Measurements from ENCODE around the gene EEF1AKMT4. TPM values are rescaled to one million over a fixed set of nuclear protein-coding genes. Genes with fewer than 3 reads are reported as not detected.

EEF1AKMT4 gene
- 3.9 and 4.5 TPM in 2 replicates for total RNA-seq
- long read RNA-seq, partial matches to known transcripts, result 0 of 4 reads
- long read RNA-seq, other reads (novel, unspliced or antisense), result 0 of 4 reads

DNA sequence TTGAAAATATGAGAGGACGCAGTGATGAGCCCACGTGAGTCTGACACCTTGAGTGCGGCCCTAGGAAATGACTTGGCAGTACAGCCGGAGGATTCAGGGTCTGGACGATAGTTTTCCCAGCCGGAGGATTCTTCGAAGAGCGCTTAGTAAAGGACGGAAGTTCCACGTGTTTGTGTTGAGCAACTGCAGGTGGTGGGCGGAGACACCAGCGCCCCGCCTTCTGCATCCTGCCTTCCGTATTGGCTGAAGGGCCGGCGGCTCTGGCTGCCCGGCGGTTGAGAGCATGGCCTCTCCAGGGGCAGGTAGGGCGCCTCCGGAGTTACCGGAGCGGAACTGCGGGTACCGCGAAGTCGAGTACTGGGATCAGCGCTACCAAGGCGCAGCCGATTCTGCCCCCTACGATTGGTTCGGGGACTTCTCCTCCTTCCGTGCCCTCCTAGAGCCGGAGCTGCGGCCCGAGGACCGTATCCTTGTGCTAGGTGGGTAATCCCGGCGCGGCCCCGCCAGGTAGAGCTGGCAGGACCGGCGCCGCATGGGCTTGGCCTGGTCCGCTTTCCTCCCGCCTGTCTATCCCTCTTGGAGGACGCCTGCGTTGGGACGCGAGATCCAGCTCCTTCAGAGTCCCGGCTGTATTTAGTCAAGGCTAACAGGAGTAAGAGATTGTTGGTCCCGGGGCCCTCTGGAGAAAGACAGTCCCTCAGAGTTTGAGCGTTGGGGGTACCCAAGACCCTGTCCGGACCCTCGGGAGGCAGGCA is at the start of gene EEF1AKMT4:
TSS of gene EEF1AKMT4 (plus strand) at position 261 of the 755 bp plus-strand sequence. CDS start at position 284, 23 bp downstream.
- TF ChIP-seq, protein P1, sequence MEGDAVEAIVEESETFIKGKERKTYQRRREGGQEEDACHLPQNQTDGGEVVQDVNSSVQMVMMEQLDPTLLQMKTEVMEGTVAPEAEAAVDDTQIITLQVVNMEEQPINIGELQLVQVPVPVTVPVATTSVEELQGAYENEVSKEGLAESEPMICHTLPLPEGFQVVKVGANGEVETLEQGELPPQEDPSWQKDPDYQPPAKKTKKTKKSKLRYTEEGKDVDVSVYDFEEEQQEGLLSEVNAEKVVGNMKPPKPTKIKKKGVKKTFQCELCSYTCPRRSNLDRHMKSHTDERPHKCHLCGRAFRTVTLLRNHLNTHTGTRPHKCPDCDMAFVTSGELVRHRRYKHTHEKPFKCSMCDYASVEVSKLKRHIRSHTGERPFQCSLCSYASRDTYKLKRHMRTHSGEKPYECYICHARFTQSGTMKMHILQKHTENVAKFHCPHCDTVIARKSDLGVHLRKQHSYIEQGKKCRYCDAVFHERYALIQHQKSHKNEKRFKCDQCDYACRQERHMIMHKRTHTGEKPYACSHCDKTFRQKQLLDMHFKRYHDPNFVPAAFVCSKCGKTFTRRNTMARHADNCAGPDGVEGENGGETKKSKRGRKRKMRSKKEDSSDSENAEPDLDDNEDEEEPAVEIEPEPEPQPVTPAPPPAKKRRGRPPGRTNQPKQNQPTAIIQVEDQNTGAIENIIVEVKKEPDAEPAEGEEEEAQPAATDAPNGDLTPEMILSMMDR (IDR thresholded peaks at IDR 0.05; ENCODE audit: unreplicated experiment), result peak; percentile 70
- Mint-ChIP-seq H3K9me3 (ENCODE audit: low read depth) (no peaks in the 10 kb centered on the region), H3K27me3 (no peaks in the 10 kb centered on the region), H3K27ac (peak within 1 kb of the TSS; percentile 97), H3K36me3 (ENCODE audit: insufficient read depth) (peaks cover 5% of the 10 kb centered on the region), H3K4me1 (ENCODE audit: low read depth) (peaks cover 4% of the 10 kb centered on the region), H3K4me3 (ENCODE audit: low read depth) (peak within 1 kb of the TSS; percentile 89)
- DNase-seq (ENCODE audit: low spot score, unreplicated experiment), result peak; percentile 96

DNA sequence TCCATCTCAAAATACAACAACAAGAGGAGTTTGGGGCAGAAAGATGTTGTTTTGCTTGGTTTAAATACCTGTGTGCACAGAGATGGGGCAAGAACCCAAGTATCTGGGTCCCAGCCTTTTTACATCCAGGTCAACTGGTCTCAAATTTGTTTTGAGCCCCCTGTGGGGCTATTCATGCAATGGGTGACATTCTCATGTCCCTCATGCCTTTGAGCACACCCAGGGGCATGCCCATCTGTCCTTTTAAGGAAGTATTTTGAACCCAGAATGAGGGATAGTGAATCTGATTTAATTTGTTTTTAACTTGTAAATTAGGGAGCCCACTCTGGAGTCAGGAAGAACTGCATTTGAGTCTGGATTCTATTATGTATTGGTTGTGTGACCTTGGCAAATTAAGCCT is 48.6 kb upstream of the EEF1AKMT4 start:
- TF ChIP-seq, protein P1 (IDR thresholded peaks at IDR 0.05; ENCODE audit: unreplicated experiment), result no peak
- no peaks in the 10 kb centered on the region for H3K36me3 Mint-ChIP-seq (ENCODE audit: insufficient read depth)
- DNase-seq (ENCODE audit: low spot score, unreplicated experiment), result no peak
- no peak overlapping the region for H3K27ac Mint-ChIP-seq
- H3K4me3 Mint-ChIP-seq (ENCODE audit: low read depth), result no peak overlapping the region
- H3K27me3 Mint-ChIP-seq, result peaks cover 4% of the 10 kb centered on the region
- no peaks in the 10 kb centered on the region for H3K9me3 Mint-ChIP-seq (ENCODE audit: low read depth)
- no peaks in the 10 kb centered on the region for H3K4me1 Mint-ChIP-seq (ENCODE audit: low read depth)

DNA sequence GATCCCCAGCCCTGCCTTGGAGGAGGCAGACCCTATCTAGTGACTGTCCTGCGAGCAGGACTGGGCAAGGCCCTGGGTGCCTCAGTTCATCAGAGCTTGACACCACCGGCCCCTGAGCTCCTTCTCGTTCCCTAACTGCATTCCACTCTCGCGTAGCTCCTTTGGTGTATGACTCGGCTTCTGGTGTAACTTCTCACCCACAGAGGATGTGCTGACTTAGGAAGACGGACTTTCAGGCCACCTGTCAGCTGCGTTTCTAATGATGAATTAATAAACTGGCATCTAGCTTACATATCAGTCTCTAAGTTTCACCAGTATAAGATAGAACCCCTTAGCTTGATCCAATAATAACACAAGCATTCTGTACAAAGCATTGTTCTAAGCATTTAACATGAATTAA is 45.9 kb upstream of the EEF1AKMT4 start:
- Mint-ChIP-seq H3K4me1 (ENCODE audit: low read depth) (no peaks in the 10 kb centered on the region), H3K27ac (no peak overlapping the region), H3K9me3 (ENCODE audit: low read depth) (no peaks in the 10 kb centered on the region), H3K27me3 (peaks cover 17% of the 10 kb centered on the region), H3K4me3 (ENCODE audit: low read depth) (no peak overlapping the region), H3K36me3 (ENCODE audit: insufficient read depth) (no peaks in the 10 kb centered on the region)
- TF ChIP-seq, protein P1 (IDR thresholded peaks at IDR 0.05; ENCODE audit: unreplicated experiment), result no peak
- no peak for DNase-seq (ENCODE audit: low spot score, unreplicated experiment)

DNA sequence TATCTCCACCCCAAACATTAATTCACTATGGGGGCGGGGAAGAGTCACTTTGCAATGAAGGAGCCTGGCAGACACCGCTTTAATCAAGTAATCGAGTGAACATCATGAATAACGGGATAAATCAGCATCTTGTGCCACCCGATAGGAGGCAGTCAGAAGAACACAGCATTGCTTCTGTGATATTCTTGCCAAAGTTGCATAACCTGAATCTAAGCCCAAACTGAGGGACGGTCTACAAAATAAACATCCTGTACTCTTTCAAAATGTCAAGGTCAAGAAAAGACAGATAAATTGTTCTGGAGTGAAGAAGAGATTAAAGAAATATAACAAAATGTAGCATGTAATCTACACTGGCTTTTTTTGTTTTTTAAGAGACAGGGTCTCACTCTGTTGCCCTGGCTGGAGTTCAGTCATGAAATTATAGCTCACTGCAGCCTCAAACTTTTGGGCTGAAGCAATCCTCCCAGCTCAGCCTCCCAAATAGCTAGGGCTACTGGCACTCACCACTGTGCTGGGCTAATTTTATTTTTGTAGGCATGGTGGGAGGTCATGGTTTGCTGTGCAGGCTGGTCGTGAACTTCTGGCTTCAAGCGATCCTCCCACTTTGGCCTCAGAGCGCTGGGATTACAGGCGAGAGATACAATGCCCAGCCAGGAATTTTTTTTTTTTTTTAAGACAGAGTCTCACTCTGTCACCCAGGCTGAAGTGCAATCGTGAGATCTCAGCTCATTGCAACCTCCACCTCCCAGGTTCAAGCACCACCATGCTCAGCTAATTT is 40.1 kb upstream of the EEF1AKMT4 start:
- no peak overlapping the region for H3K27ac Mint-ChIP-seq
- H3K27me3 Mint-ChIP-seq, result peaks cover 23% of the 10 kb centered on the region
- H3K36me3 Mint-ChIP-seq (ENCODE audit: insufficient read depth), result no peaks in the 10 kb centered on the region
- H3K4me1 Mint-ChIP-seq (ENCODE audit: low read depth), result no peaks in the 10 kb centered on the region
- TF ChIP-seq, protein P1 (IDR thresholded peaks at IDR 0.05; ENCODE audit: unreplicated experiment), result no peak
- no peaks in the 10 kb centered on the region for H3K9me3 Mint-ChIP-seq (ENCODE audit: low read depth)
- H3K4me3 Mint-ChIP-seq (ENCODE audit: low read depth), result no peak overlapping the region
- no peak for DNase-seq (ENCODE audit: low spot score, unreplicated experiment)

DNA sequence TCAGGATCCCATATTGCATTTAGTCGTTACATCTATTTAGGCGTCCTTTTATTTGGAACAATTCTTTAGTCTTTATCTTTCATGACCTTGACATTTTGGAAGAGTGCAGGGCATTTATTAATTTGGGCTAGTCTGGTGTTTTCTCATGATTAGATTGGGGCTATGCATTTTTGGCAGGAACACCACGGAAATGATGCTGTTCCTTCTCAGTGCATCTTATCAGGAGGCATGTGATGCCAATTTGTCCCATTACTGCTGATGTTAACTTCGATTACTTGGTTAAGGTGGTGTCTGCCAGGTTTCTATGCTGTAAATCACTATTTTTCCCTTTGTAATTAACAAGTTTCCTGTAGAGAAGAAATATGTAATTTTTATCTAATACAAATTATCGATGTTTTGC is 38.2 kb upstream of the EEF1AKMT4 start:
- Mint-ChIP-seq H3K27ac (no peak overlapping the region), H3K36me3 (ENCODE audit: insufficient read depth) (no peaks in the 10 kb centered on the region)

More for the DNA sequence above, 38.2 kb upstream of the EEF1AKMT4 start:
- peaks cover 18% of the 10 kb centered on the region for H3K27me3 Mint-ChIP-seq
- TF ChIP-seq, protein P1 (IDR thresholded peaks at IDR 0.05; ENCODE audit: unreplicated experiment), result no peak
- no peaks in the 10 kb centered on the region for H3K9me3 Mint-ChIP-seq (ENCODE audit: low read depth)
- no peak for DNase-seq (ENCODE audit: low spot score, unreplicated experiment)
- no peak overlapping the region for H3K4me3 Mint-ChIP-seq (ENCODE audit: low read depth)
- H3K4me1 Mint-ChIP-seq (ENCODE audit: low read depth), result no peaks in the 10 kb centered on the region

Measured in progenitor cell of endocrine pancreas (in vitro differentiated cells).